Measurements from ENCODE around the gene WNT8A.
"Not testable (repeated sequence)": the region's sequence is repeated elsewhere in the genome, so short reads cannot be mapped to it uniquely, and the experiment has no call there.

WNT8A gene, protein sequence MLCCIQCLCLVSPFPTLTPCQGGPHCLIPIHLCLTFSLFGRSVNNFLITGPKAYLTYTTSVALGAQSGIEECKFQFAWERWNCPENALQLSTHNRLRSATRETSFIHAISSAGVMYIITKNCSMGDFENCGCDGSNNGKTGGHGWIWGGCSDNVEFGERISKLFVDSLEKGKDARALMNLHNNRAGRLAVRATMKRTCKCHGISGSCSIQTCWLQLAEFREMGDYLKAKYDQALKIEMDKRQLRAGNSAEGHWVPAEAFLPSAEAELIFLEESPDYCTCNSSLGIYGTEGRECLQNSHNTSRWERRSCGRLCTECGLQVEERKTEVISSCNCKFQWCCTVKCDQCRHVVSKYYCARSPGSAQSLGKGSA

DNA sequence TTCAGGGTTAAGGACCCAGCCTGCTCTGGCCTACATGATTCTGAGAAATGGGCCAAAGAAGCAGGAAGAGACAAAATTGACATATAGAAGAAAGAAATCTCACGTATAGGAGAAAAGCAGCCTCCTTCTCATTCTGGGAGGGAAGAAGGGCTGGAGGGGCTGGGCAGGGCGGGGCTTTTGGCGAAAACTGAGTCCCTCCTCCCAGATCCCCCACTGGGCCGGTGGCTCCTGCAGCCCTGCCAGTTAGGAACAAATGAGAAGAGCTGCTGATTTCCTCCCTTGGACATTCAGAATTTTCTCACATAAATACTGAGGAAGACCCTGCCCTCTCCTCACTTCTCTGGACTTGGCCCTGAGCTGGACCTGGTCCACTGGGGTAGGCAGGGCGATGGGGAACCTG, at the start of gene WNT8A:
Gene WNT8A (plus strand): TSS at position 332 of the 400 bp plus-strand sequence. CDS start 95 bp downstream, outside the sequence.
- DNase-seq = no peak

DNA sequence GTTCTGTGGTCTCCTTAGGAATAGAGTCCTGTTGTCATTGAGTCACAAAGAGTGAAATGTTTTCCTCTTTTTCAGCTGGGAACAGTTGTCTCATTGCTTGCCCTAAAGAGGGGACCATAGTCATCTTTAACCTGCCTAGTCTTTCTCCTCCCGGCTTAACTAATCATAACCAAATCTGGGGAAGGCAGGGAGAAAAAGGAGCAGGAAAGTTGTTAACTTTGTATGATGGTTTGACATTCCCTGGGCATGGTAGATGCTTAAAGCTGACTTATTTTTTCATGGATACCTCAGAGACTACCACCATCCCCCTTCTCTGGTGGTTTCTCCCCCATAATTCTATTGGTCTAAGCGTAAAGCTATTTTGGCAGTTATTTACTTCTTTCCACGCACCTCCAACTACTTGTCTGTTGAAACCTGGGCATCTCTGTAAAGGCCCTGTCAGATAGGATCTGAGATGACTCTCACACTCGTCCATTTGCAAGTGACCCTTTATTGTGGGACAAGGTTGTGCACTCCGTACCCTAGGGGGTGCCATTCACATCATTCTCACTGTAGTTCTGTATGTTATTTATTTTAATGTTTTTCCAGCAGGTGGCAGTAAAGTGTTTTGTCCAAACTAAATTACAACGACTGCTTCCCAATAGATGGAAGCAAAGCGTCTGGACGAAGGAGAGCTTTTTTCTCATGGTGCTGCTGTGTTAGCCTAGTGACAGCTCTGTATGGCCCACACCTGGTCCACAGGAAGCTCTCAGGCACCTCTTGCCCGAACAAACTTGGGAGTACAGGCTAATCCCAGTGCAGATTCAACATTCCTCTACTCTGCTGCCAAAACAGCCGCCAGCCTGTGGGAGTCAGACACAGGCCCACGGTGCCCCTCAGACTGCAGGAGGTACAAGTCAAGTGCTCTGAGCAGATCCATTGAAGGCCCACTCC, 48.0 kb upstream of the WNT8A start:
- DNase-seq = peak; percentile 72

DNA sequence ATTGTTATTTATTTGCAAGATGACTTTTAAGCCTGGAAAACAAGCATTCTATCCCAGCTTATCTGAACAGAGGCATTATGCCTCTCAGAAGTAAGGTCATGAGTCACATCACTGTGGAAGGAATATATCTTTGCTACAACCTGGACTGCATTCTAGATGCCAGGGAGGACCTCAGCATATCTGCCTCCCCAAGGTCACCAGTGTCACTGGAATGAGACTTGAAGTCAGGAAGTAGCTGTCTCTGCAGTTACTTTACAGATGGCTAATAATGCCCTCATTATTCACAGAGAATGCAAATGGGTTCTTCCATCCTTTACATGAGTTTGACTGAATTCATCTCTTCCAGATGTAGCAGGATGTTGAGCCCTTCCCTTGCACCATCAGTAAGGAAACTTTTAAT, 46.6 kb upstream of the WNT8A start:
- no peak for DNase-seq

DNA sequence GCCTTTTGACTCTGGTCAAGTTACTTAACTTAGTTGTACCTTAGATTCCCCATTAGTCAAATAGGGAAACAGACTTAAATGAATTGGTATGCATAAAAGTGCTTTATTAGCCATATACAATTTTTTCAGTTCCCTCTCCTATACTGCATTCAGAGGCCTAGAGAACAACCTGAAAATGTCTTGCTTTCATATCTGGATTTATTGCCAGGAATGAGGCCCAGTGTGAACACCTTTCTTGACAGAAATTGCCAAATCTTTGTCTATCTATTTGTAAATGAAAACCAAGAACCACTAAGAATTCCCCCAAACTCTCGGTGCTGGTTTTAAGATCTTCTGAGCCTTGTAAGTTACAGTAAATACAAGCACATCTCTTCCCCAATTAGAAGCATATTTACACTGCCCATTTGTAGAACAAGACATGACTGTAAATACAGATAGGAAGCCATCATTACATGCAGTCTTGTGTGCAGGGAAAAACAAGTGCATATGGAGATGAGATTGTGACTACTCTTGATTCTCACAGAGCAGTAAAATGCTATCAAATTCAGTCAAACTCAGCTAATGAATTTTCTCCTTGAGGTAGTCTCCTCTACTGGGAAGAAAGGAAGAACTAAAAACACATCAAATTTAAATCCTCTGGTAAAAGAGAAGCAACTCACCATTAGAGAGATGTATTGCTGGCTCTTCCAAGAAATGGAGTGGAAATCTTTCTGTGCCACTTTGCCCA, 45.8 kb upstream of the WNT8A start:
- no peak for DNase-seq

DNA sequence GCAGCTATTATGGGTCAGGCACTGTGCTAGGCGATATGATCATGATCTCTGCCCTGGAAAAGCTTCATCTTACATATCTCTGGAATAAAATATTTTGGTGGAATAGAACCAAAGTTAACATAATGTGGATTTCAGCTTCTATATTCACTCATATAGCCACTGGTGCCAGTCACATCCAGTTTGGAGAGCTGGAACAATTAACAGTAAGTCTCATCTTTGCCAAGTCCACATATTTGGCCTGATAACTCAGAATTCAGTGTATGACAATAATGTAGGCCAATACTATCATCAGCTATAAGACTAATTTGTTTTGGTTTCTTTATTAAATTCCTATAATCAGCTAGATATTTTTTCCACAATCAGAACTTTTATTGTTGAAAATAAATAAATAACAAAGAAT, 45.0 kb upstream of the WNT8A start:
- no peak for DNase-seq

DNA sequence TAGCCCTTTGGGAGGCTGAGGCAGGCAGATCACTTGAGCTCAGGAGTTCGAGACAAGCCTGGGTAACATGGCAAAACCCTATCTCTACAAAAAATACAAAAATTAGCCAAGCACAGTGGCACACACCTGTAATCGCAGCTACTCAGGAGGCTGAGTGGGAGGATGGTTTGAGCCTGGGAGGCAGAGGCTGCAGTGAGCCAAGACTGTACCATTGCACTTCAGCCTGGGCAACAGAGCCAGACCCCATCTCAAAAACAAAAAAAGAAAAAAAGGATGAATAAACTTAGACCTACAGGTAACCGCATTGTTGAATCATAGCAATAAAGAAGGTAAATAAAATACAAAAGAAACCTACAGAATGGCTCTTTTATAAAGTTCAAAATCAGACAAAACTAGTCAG, 38.5 kb upstream of the WNT8A start:
- DNase-seq = not testable (repeated sequence)

DNA sequence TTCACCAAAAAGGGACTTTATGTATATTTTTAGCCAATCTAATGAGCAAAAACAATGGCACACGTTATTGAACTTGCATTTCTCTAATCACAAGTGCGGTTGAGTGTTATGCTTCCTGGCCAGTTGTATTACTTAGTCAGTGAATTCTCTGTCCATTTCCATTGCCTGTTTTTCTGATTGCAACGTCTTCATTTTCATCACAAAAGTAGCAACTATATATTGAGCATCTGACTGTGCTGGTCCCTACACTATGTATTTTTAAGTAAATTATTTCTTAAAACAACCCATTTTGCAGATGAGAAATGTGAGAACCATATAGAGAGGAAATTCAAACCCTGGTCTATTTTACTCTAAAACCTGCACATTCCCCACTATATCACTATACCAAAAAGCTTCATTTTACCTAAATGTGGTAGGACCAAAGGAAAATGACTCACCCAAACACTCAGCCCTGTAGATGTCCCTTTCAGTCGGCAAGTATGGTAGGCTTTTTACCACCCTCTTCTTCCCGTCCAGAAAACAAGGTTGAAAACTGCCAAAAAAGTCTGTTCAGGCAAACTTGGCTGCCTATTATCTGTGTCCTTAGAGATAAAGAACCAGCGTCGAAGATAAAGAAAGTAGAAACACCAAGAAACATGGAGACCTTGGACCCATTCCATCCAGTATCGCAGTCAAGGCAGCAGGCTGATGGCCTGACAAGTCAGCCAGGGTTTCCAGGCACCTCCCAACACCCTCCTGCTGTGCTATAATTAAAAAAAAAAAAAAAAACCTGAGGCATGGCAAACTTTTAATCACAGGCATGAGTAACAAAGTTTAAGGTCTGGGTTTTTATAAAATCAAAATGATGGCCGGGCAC, 32.2 kb upstream of the WNT8A start:
- DNase-seq = no peak

DNA sequence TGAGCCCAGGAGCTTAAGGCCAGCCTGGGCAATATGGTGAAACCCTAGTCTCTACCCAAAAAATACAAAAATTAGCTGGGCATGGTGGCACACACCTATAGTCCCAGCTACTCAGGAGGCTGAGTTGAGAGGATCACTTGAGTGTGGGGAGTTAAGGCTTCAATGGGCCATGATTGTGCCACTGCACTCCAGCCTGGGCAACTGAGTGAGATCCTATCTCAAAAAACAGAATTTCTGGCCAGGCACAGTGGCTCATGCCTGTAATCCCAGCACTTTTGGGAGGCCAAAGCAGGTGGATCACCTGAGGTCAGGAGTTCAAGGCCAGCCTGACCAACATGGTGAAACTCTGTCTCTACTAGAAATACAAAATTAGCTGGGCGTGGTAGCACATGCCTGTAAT, 31.1 kb upstream of the WNT8A start:
- DNase-seq = not testable (repeated sequence)

DNA sequence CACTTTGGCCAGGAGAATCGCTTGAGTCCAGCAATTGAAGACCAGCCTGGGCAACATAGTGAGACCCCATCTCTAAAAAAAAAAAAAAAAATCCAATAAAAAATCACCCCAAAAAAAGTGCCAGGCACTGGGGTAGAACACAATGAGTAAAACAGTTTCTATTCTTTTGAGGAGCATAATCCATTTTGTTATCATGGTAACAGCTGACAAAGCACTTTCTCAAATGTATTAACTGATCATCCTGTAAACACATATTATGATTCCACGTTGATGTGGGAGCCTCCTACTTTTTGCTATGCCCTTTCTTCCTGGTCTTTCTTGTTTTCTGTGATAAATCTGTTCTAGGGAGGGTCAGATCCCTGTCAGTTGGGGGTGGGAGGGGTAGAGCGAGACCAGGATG, 30.3 kb upstream of the WNT8A start:
- no peak for DNase-seq

DNA sequence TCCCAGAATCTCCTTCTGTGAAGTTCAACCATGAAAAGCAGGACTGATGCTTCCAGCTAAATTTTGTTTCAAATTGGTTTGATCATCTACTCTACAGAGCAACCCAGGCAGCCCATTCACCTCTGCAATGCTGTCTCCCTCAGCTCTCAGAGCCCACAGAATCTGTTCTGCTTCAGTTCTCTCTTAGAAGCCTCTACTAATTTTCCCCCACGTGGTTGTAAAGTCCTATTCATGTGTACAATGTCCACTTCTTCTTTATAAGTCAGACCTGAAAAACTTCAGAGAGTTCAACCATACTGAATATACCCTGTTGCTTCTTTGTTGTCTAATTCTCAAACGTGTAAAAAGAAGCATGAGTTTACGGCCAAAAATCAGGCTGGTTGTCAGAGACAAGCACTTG, 29.6 kb upstream of the WNT8A start:
- DNase-seq = no peak

DNA sequence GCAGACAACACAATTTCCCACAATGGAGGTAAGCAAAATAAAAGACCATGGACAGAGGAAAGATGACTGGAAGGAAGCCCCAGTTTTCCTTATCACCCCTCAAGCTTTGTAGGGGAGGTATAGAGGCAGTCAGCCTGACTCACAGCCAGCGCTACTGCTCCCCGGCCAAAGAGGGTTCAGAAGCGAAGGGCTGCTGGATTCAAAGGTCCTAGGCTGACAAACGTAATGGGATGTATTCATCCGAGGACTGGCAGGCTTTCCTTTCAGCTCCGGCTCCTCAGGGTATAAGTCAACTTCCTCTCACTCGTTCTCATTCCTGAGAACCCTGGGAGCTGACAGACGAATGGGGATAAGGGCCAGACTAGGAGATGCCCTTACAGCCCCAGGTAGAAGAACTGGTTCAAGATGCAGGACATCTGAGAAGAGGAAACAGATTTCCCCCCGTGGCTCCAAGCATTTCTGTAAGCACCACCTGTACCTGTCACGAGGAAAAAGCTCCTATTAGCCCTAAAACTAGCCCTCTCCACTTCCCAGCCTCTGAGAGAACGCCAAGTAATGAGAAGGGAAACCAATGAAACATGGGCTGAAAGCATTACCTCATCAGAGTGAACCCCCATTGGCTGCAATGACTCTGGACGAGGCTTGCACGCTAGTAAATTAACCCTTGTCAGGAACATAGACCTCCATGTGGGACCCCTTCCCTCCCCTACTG, 28.8 kb upstream of the WNT8A start:
- DNase-seq = no peak

DNA sequence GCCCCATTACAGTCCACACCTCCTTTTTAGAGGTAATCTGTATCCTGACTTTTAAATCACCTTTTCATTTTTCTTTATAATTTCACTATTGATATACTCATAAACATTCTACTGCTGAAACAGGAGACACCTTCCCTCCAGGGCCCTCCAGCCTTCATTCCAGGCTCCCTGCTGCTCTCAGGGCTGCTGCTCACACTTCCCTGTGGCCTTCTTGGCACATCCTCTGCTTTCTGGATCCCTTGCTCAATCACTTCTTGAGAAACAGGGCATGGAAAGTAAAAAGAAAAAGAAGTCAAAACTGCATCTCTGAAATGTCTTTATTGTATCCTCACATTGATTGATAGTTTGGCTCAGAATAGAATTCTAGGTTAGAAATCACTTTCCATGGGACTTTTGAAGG, 19.3 kb upstream of the WNT8A start:
- no peak for DNase-seq

DNA sequence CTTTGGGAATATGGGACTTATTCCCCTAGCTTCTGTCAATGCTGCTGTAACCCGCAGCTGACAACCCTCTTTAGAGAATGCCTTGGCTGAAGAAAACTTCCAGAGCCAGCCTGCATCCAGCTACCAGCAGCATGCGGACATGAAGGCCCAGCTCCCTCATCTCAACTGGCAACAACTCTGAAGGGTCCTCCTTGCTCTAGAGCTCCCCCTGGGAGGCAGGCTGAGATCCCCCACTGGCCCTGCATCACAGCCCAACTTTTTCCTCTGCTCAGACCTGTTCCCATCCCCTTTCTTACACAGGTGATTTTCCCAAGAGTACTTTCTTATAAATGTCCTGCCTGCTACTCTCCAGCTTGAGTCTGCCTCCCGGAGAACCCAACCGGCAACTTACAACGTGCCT, 18.7 kb upstream of the WNT8A start:
- peak; percentile 12 for DNase-seq

DNA sequence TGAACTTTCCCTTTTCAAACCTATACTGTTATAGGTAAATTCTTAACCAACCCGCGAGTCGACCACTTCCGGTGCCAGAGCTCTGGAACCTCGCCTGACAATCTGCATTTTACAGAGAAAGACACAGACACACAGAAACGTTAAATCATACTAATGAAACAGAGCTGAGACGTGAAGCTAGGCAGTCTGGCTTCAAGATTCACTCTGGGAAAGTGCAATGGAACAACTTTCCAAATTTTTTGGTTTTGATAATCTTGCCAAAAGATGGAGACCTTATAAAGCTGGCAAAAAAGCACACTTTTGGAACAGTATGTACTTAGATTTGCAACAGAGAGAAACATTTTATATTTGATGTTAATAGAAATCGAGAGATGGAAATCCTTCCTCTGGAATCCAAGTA, 15.9 kb upstream of the WNT8A start:
- no peak for DNase-seq

DNA sequence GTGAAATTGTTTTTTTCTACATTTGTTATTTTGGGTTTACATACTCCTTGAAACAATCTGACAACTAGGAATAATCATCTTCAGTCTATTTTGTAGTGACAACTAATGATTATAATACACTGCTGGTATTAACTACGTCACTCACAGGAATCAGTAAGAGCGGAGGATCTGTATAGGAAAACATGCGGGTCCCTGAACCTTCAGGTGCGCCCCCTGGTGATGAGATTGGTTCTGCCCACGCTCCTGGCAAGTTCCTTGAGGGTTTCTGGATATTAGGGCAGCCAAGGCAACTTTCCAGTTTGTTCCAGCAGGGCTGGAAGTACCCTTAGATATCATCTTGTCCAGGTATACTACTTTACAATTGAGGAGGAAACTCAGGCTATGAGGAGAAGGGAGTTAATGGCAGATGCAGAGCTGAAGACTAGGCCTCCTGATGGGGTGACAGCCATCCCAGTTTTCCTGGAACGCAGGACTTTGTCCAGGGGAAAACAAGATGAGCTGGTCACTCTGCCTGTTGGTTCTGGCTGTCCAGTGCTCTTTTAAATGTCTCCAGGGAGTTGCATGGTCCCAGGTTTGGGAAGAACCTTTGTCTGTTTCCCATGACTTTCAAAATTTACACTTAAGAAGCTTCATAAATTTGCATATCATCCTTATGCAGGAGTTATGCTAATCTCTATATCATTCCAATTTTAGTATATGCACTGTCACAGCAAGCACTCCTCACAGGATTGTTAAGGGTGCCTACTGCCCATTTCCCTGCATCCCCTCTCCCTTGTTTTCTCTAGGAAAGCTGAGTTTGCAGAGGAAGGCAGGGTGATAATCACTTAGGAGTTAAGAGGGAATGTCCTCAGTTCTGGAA, 14.9 kb upstream of the WNT8A start:
- DNase-seq = peak; percentile 84

DNA sequence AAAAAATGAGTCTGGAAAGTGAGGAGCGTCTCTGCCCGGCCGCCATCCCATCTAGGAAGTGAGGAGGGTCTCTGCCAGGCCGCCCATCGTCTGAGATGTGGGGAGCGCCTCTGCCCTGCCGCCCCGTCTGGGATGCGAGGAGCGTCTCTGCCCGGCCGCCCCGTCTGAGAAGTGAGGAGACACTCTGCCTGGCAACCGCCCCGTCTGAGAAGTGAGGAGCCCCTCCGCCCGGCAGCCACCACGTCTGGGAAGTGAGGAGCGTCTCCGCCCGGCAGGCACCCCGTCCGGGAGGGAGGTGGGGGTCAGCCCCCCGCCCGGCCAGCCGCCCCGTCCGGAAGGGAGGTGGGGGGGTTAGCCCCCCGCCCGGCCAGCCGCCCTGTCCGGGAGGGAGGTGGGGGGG, 13.8 kb upstream of the WNT8A start:
- not testable (repeated sequence) for DNase-seq

DNA sequence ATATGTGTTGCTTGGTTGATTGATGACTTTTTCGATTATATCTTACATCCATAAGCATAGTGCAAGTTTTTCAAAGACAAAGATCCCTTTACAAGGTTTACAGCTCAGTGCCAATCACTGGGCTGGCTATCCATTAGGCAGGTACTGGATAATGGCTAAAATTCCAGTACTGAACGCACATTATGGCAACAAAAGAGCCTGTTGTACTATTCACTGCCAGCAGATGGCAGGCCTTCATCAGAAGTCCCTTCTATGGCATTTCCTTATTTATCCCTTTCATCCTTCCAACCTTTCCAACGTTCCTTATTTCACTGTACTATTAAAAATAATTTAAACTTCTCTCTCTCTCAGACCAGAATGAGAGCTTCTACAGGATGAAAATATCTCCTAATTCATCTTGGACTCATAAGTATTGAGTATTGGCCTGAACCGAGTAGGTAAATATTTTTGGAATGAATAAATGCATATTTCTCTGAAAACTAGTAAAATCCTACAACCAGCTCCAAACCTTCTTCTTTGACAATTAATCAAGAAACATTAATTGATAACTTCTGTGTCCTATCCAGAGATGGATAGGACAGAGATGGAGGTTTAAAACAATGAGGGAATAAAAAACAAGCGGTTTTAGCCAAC, 6.7 kb upstream of the WNT8A start:
- peak; percentile 72 for DNase-seq

DNA sequence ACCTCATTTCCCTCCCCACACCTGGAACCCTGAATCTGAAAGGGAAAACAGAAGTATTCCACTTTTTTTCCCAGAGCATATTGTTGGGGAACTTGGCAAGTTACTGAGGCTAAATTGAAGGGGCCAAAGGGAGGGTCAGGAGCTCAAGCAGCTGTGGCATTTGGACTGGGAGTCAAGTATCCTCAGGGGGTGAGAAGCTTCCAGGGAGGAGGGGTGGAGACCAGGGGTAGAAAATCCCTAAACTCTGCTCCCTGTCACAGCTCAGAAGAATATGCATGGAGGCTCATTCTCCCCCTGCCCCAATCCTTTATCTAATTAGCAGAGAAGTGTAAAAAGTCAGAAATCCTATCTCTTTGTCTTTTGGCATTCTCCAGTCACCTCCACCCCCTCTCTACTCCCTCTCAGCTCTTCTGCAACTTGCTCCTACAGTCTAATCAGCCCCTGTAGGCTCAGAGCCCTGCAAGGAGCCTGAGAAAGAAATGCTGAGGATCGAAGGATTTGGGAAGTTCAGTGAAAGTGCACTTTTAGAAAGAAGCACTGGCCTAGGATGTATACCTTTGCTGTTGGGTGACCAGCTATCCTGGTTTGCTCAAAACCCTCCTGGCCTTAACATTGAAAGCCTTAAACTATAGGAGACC, 5.7 kb upstream of the WNT8A start:
- no peak for DNase-seq

DNA sequence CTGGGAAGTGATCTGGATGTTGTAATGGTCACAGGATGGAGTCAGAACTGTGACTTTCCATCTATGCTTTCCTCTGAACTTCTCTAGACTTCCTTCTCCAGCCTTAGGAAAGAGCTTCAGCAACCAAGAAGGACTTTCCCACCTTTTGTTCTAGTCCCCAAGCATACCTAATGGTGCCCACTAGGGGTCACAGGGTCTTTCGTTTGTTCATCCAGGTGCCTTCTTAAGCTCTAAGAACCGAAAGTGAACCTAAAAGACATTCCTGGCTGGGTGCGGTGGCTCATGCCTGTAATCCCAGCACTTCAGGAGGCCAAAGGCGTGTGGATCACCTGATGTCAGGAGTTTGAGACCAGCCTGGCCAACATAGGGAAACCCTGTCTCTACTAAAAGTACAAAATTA, 1.8 kb upstream of the WNT8A start:
- DNase-seq = no peak

DNA sequence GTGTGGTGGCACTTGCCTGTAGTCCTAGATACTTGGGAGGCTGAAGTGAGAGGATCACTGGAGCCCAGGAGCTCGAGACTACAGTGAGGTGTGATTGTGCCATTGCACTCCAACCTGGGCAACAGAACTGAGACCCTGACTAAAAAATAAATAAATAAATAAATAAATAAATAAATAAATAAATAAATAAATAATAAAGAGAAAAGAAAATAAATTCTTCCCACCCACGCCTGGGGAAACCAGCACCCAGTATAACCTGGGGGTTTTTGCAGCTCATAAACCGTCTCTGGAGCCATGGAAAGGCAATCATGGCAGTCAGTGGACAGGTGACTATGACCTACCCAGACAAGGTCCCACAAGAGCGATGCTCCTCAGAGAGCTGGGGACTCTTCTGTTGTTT, 7.9 kb downstream of the WNT8A start:
- no peak for DNase-seq

Data from CD4-positive, alpha-beta T cell treated with Interleukin-17A for 4 hours (primary cell).